AG10803 (cell line): ENCODE measurements around the gene GPR162.

ENCODE experiments used
- DNase-seq: peaks from one replicate; pipeline ENCODE4 v3.0.0; 2010; ENCODE audit warnings: low read depth
- H3K4me3 ChIP-seq: 2 replicates; pipeline ENCODE4 v1.5.1; 2011; ENCODE audit warnings: mild to moderate bottlenecking, low read length, control low read depth
- TF ChIP-seq, protein P1 (sequence below): conservative IDR thresholded peaks from 2 replicates; pipeline ENCODE4 v1.5.1; 2011; ENCODE audit warnings: mild to moderate bottlenecking, low read length, control low read depth, inconsistent platforms

GPR162 gene

DNA sequence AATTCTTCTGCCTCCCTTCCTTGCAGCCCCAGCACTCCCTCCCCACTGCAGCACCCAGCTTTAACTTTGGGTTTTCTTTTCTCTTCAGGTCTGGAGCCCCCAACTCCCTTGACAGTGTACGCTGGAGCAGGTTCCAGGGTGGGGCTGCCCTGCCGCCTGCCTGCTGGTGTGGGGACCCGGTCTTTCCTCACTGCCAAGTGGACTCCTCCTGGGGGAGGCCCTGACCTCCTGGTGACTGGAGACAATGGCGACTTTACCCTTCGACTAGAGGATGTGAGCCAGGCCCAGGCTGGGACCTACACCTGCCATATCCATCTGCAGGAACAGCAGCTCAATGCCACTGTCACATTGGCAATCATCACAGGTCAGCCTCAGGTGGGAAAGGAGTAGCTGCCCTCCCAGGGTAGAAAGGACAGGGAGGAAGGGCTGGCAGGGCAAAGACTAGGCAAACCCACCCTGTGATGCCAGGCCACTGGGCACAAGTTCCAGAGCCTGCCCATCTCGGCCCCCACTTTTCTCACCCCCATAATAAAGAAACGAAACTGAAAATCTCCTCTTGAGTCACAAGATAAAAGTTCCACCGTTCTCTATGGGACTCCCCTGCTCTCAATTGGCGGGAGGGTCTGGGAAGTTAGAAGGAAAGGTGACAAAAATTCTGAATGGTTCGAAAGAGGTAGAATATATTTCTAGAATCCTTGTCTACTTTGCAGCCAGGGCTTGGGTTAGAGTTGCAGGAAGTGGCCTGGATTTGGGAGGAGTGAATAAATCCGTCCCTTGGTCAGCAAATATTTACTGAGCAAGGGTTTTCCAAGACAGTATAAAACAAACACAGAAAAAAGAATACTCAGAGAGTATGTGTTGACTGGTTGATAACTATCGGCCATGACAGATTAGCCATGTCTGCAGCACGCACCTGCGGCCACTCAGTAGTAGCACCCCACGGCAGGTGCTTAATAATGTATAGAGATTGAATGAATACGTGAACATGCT, 46.1 kb upstream of the GPR162 start:
- H3K4me3 ChIP-seq: no peak overlapping the region
- no peak for DNase-seq
- TF ChIP-seq, protein P1, sequence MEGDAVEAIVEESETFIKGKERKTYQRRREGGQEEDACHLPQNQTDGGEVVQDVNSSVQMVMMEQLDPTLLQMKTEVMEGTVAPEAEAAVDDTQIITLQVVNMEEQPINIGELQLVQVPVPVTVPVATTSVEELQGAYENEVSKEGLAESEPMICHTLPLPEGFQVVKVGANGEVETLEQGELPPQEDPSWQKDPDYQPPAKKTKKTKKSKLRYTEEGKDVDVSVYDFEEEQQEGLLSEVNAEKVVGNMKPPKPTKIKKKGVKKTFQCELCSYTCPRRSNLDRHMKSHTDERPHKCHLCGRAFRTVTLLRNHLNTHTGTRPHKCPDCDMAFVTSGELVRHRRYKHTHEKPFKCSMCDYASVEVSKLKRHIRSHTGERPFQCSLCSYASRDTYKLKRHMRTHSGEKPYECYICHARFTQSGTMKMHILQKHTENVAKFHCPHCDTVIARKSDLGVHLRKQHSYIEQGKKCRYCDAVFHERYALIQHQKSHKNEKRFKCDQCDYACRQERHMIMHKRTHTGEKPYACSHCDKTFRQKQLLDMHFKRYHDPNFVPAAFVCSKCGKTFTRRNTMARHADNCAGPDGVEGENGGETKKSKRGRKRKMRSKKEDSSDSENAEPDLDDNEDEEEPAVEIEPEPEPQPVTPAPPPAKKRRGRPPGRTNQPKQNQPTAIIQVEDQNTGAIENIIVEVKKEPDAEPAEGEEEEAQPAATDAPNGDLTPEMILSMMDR: no peak

DNA sequence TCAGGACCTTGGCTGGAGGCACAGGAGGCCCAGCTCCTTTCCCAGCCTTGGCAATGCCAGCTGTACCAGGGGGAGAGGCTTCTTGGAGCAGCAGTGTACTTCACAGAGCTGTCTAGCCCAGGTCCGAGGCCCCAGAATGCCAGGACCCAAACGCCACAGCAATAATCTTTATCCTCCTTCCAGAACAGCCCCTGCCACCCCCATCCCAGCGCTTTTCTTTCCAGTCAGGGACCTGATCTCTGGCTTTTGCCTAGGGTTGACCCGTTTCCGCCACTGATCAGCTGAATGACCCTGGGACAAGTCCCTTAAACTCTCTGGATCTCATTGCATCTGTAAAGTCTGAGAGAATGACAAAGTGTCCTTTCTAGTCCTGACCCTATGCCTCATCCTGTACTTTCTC, 44.2 kb upstream of the GPR162 start:
- DNase-seq: no peak
- TF ChIP-seq, protein P1: no peak

DNA sequence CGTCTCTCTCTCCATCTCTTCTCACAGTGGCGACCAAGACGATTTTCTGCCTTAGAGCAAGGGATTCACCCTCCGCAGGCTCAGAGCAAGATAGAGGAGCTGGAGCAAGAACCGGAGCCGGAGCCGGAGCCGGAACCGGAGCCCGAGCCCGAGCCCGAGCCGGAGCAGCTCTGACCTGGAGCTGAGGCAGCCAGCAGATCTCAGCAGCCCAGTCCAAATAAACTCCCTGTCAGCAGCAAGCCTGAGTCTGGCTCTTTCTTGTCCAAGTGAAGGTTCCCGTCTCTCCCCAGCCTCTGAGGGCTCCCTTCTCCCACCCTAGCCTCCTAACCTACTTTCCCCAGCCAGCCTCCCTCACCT, 43.4 kb upstream of the GPR162 start:
- TF ChIP-seq, protein P1: no peak
- peak overlapping the region; percentile 55 for H3K4me3 ChIP-seq
- DNase-seq: peak; percentile 55

More for the DNA sequence above, 44.2 kb upstream of the GPR162 start:
- no peak overlapping the region for H3K4me3 ChIP-seq

GRCh38 chr12:6778574-6779550, 42.8 kb upstream of the GPR162 start:
- TF ChIP-seq, protein P1: peak; percentile 92
- H3K4me3 ChIP-seq: peak overlapping the region; percentile 55
- DNase-seq: peak; percentile 92

DNA sequence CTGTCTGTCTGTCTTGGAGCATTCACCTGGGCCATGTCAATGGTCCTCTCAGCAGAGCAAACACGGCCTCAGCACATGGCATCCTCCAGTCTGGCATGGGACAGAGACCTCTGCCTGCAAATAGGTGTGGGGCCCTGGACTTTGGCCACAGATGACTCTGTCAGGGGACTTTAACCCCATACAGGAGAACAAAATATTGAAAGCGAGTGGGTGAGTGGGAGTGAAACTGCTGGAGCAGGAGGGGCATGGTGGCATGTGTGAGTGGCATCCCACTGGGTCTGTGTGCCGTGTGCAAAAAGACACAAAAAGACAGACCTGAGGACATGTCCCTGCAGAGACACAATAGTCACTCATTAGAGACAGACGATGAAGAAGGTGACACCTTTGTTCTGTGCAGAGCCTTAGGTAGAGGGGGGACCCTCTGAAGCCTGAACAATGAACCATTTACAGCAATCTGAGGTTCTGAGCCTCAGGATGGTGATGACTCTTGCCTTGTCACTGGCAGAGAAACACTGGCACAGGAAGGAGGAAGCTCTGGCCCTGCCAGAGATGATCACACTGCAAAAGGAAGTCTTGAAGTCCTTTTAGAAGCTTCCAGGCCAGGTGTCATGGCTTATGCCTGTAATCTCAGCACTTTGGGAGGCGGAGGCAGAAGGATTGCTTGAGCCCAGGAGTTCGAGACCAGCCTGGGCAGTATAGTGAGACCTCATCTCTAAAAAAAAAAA, 41.8 kb upstream of the GPR162 start:
- no peak for DNase-seq
- TF ChIP-seq, protein P1: no peak
- no peak overlapping the region for H3K4me3 ChIP-seq

GRCh38 chr12:6780573-6780972, 41.0 kb upstream of the GPR162 start:
- TF ChIP-seq, protein P1: no peak
- no peak overlapping the region for H3K4me3 ChIP-seq
- no peak for DNase-seq
